ENCODE measurements around the gene AKAIN1. TPM values are rescaled to one million over a fixed set of nuclear protein-coding genes. Genes with fewer than 3 reads are reported as not detected.

The AKAIN1 gene
- polyA plus RNA-seq, 1 donor from 2014 or later: not detected

GRCh38 chr18:5173236-5173635, 23.8 kb downstream of the AKAIN1 start:
- no peak overlapping the region for H3K4me3 ChIP-seq (ENCODE audit: low read length)
- no peak overlapping the region for H2AFZ ChIP-seq (ENCODE audit: low read depth, low read length)
- no peaks in the 10 kb centered on the region for H4K20me1 ChIP-seq (ENCODE audit: insufficient read depth)
- H3F3A ChIP-seq (ENCODE audit: insufficient read depth, low read length, poor library complexity, severe bottlenecking): no peaks in the 10 kb centered on the region
- H3K79me2 ChIP-seq (replicated peaks; ENCODE audit: insufficient read depth, low read length): no peaks in the 10 kb centered on the region
- H3K9me2 ChIP-seq (ENCODE audit: insufficient read depth, low read length): no peaks in the 10 kb centered on the region
- no peak overlapping the region for H3K4me2 ChIP-seq (ENCODE audit: low read length)
- no peaks in the 10 kb centered on the region for H3K36me3 ChIP-seq (ENCODE audit: insufficient read depth, low read length)
- H3K27me3 ChIP-seq (ENCODE audit: insufficient read depth, low read depth, low read length): no peaks in the 10 kb centered on the region
- TF ChIP-seq TAF1 (IDR thresholded peaks at IDR 0.05; ENCODE audit: low read depth): no peak
- no peak for TF ChIP-seq MXI1 (conservative IDR thresholded peaks at IDR 0.05; ENCODE audit: poor library complexity, severe bottlenecking)
- TF ChIP-seq CTCF (IDR thresholded peaks at IDR 0.05; ENCODE audit: poor library complexity, severe bottlenecking): no peak
- no peak for TF ChIP-seq REST (IDR thresholded peaks at IDR 0.05; ENCODE audit: borderline replicate concordance)
- no peak for TF ChIP-seq POLR2AphosphoS5 (IDR thresholded peaks at IDR 0.05)
- no peak for TF ChIP-seq RAD21 (conservative IDR thresholded peaks at IDR 0.05)
- no peak for TF ChIP-seq EZH2 (IDR thresholded peaks at IDR 0.05; ENCODE audit: borderline replicate concordance, insufficient read depth, low read length, poor library complexity, severe bottlenecking)
- TF ChIP-seq SMC3 (conservative IDR thresholded peaks at IDR 0.05; ENCODE audit: poor library complexity): no peak
- no peak for TF ChIP-seq EP300 (conservative IDR thresholded peaks at IDR 0.05; ENCODE audit: poor library complexity, severe bottlenecking)
- no peaks in the 10 kb centered on the region for H3K9me3 ChIP-seq (ENCODE audit: low read length)
- no peak overlapping the region for H3K27ac ChIP-seq (ENCODE audit: low read length)
- no peak overlapping the region for H3K9ac ChIP-seq (ENCODE audit: low read length)

GRCh38 chr18:5167831-5168230, 29.2 kb downstream of the AKAIN1 start:
- Histone ChIP-seq H3K9me3 (ENCODE audit: low read length) (no peaks in the 10 kb centered on the region), H3K9me2 (ENCODE audit: insufficient read depth, low read length) (no peaks in the 10 kb centered on the region), H2AFZ (ENCODE audit: low read depth, low read length) (no peak overlapping the region), H3K79me2 (replicated peaks; ENCODE audit: insufficient read depth, low read length) (no peaks in the 10 kb centered on the region), H3K4me2 (ENCODE audit: low read length) (no peak overlapping the region), H3K27ac (ENCODE audit: low read length) (no peak overlapping the region), H3K4me3 (ENCODE audit: low read length) (no peak overlapping the region), H3K27me3 (ENCODE audit: insufficient read depth, low read depth, low read length) (no peaks in the 10 kb centered on the region), H3F3A (ENCODE audit: insufficient read depth, low read length, poor library complexity, severe bottlenecking) (no peaks in the 10 kb centered on the region), H3K36me3 (ENCODE audit: insufficient read depth, low read length) (no peaks in the 10 kb centered on the region), H3K9ac (ENCODE audit: low read length) (no peak overlapping the region), H4K20me1 (ENCODE audit: insufficient read depth) (no peaks in the 10 kb centered on the region)
- no peak for TF ChIP-seq RAD21 (conservative IDR thresholded peaks at IDR 0.05)
- TF ChIP-seq SMC3 (conservative IDR thresholded peaks at IDR 0.05; ENCODE audit: poor library complexity): no peak
- no peak for TF ChIP-seq POLR2AphosphoS5 (IDR thresholded peaks at IDR 0.05)
- no peak for TF ChIP-seq REST (IDR thresholded peaks at IDR 0.05; ENCODE audit: borderline replicate concordance)
- TF ChIP-seq CTCF (IDR thresholded peaks at IDR 0.05; ENCODE audit: poor library complexity, severe bottlenecking): no peak
- TF ChIP-seq TAF1 (IDR thresholded peaks at IDR 0.05; ENCODE audit: low read depth): no peak
- no peak for TF ChIP-seq EZH2 (IDR thresholded peaks at IDR 0.05; ENCODE audit: borderline replicate concordance, insufficient read depth, low read length, poor library complexity, severe bottlenecking)
- no peak for TF ChIP-seq MXI1 (conservative IDR thresholded peaks at IDR 0.05; ENCODE audit: poor library complexity, severe bottlenecking)
- TF ChIP-seq EP300 (conservative IDR thresholded peaks at IDR 0.05; ENCODE audit: poor library complexity, severe bottlenecking): no peak
